ENCODE data around the gene AOPEP.

GRCh38 chr9:95043826-95044225 is 317.3 kb downstream of the AOPEP start:
- TF ChIP-seq CTCF (conservative IDR thresholded peaks at IDR 0.05 in 1 of 2, IDR thresholded peaks at IDR 0.05 in 1 of 2; ENCODE audit: extremely low read depth in 1 of 2, insufficient read depth in 1 of 2, low read depth in 1 of 2, low read length in 2 of 2) = no peak
- TF ChIP-seq EZH2 (IDR thresholded peaks at IDR 0.05; ENCODE audit: borderline replicate concordance, low read length) = no peak

Data from mammary epithelial cell (primary cell).